Liver (tissue), 9 donors: ENCODE measurements around the gene PRAME. TPM values are rescaled to one million over a fixed set of nuclear protein-coding genes. Genes with fewer than 3 reads are reported as not detected.
A peak's percentile ranks its signal among the peaks of the same experiment; 100 is the strongest.

Experiments
- DNase-seq: peaks from one replicate; pipeline ENCODE4 v3.0.0-alpha.2; 2017; ENCODE audit warnings: low spot score
- H3K27ac ChIP-seq, 2 donors: one replicate each; pipeline ENCODE4 v1.7.0; 2013; ENCODE audit warnings: inconsistent platforms in 2 of 2, low read length in 2 of 2, control low read depth in 1 of 2, low read depth in 1 of 2, mild to moderate bottlenecking in 1 of 2
- H3K27me3 ChIP-seq, 4 donors: one replicate each; pipeline versions ENCODE4 v1.6.1 to v1.7.0; 2013; ENCODE audit warnings: low read length in 3 of 4, inconsistent platforms in 1 of 4, mild to moderate bottlenecking in 1 of 4, moderate library complexity in 1 of 4; ENCODE audit not compliant: control insufficient read depth in 4 of 4, insufficient read depth in 4 of 4
- H3K36me3 ChIP-seq, 4 donors: one replicate each; pipeline versions ENCODE4 v1.6.1 to v1.7.0; 2013; ENCODE audit warnings: low read length in 3 of 4, mild to moderate bottlenecking in 3 of 4, low read depth in 1 of 4, moderate library complexity in 1 of 4; ENCODE audit not compliant: control insufficient read depth in 4 of 4, insufficient read depth in 3 of 4
- H3K4me1 ChIP-seq, 4 donors: one replicate each; pipeline versions ENCODE4 v1.6.1 to v1.7.0; 2013; ENCODE audit warnings: low read length in 3 of 4, mild to moderate bottlenecking in 3 of 4, moderate library complexity in 1 of 4; ENCODE audit not compliant: control insufficient read depth in 4 of 4, insufficient read depth in 4 of 4
- H3K4me3 ChIP-seq, 3 donors: one replicate each; pipeline versions ENCODE4 v1.6.1 to v1.7.0; 2013; ENCODE audit warnings: low read length in 3 of 3, control low read depth in 1 of 3, low read depth in 1 of 3, mild to moderate bottlenecking in 1 of 3
- H3K9ac ChIP-seq, 2 donors: one replicate each; pipeline ENCODE4 v1.7.0; 2013; ENCODE audit warnings: low read length in 2 of 2, mild to moderate bottlenecking in 2 of 2, moderate library complexity in 2 of 2, control low read depth in 1 of 2, low read depth in 1 of 2
- H3K9me3 ChIP-seq, 4 donors: one replicate each; pipeline versions ENCODE4 v1.6.1 to v1.7.0; 2013; ENCODE audit warnings: low read length in 3 of 4; ENCODE audit not compliant: control insufficient read depth in 4 of 4
- CTCF ChIP-seq: fragments of 150-350 bp; IDR thresholded peaks from 2 replicates; pipeline ENCODE4 v1.5.1; 2017; ENCODE audit warnings: improper control_type of control experiment, low read depth, low read length; ENCODE audit not compliant: missing input control
- EGR1 ChIP-seq, 2 donors: IDR thresholded peaks; 2 replicates each; pipeline ENCODE4 v1.6.1; 2016 to 2018; ENCODE audit warnings: antibody characterized with exemption in 2 of 2, low read depth in 2 of 2
- FOXA1 ChIP-seq: IDR thresholded peaks from 2 replicates; pipeline ENCODE4 v1.6.1; 2016; ENCODE audit warnings: antibody characterized with exemption
- HNF4A ChIP-seq, 2 donors: conservative IDR thresholded peaks; 2 replicates each; pipeline ENCODE4 v1.6.1; 2016; ENCODE audit warnings: antibody characterized with exemption in 2 of 2, mild to moderate bottlenecking in 2 of 2
- RAD21 ChIP-seq, 2 donors: IDR thresholded peaks; 2 replicates each; pipeline ENCODE4 v1.6.1; 2016; ENCODE audit warnings: antibody characterized with exemption in 2 of 2, mild to moderate bottlenecking in 2 of 2
- REST ChIP-seq: IDR thresholded peaks from 2 replicates; pipeline ENCODE4 v1.6.1; 2016; ENCODE audit warnings: antibody characterized with exemption, mild to moderate bottlenecking
- RXRA ChIP-seq, 2 donors: IDR thresholded peaks; 2 replicates each; pipeline ENCODE4 v1.6.1; 2017 to 2018; ENCODE audit warnings: antibody characterized with exemption in 2 of 2, mild to moderate bottlenecking in 1 of 2
- SP1 ChIP-seq: IDR thresholded peaks from 2 replicates; pipeline ENCODE4 v1.6.1; 2018; ENCODE audit warnings: antibody characterized with exemption, mild to moderate bottlenecking
- WGBS: extraction: QIAGEN DNeasy Blood & Tissue Kit; methylation state at CpG from one replicate; pipeline ENCODE4 v1.1.7; 2013; 5-methylcytosine and 5-hydroxymethylcytosine counted together
- polyA plus RNA-seq, 2 donors: library from polyadenylated mRNA; stranded (reverse) in 1 of 2; unstranded in 1 of 2; fragments of 200-250 nt in 1 of 2; fragments of >200 nt in 1 of 2; fragmentation: Nextera tagmentation in 1 of 2; extraction: Ambion mirVana in 1 of 2; gene quantifications; one replicate each; pipeline versions ENCODE4 v1.2.1 to v1.2.3, GENCODE V29; 2013 to 2015
- total RNA-seq, 2 donors: library from RNA; depleted of rRNA; stranded (reverse); fragments of >200 nt; gene quantifications; one replicate each; pipeline ENCODE4 v1.2.3, GENCODE V29; 2014
- donor health status: healthy.
- donor health status: healthy.
- donor health status: healthy.
- donor health status: healthy.
- donor health status: healthy.

PRAME gene
- total and polyA plus RNA-seq, 4 donors, result not detected

- no peaks in the 10 kb centered on the region for H3K9me3 ChIP-seq
- DNase-seq, result no peak
- WGBS, result 75% methylated on average over 5 of the region's 5 CpGs
- no peaks in the 10 kb centered on the region for H3K36me3 ChIP-seq
- no peaks in the 10 kb centered on the region for H3K4me1 ChIP-seq
- no peak overlapping the region for H3K9ac ChIP-seq
- H3K27ac ChIP-seq, result no peak overlapping the region
- no peaks in the 10 kb centered on the region for H3K27me3 ChIP-seq
- no peak overlapping the region for H3K4me3 ChIP-seq
- TF ChIP-seq HNF4A (conservative IDR thresholded peaks at IDR 0.05), result no peak
- no peak for TF ChIP-seq RAD21 (IDR thresholded peaks at IDR 0.05)
- TF ChIP-seq SP1, result no peak
- TF ChIP-seq EGR1 (IDR thresholded peaks at IDR 0.05; ENCODE audit: low read depth in 2 of 2), result no peak
- no peak for TF ChIP-seq RXRA (IDR thresholded peaks at IDR 0.05)
- no peak for TF ChIP-seq FOXA1
- TF ChIP-seq REST, result no peak
These were observed 17.9 kb upstream of the PRAME start for GRCh38 chr22:22576989-22577427.

- no peaks in the 10 kb centered on the region for H3K4me1 ChIP-seq
- DNase-seq, result peak; percentile 57
- peaks cover 0 to 1% (median 0%) of the 10 kb centered on the region in 4 donors for H3K27me3 ChIP-seq
- H3K9me3 ChIP-seq, result no peaks in the 10 kb centered on the region
- no peaks in the 10 kb centered on the region for H3K36me3 ChIP-seq
- H3K4me3 ChIP-seq, result no peak overlapping the region
- WGBS, result 36% methylated on average over 8 of the region's 8 CpGs
- H3K27ac ChIP-seq, result no peak overlapping the region
- TF ChIP-seq RAD21 (IDR thresholded peaks at IDR 0.05), result peak; percentile 48 to 76
- no peak for TF ChIP-seq REST
- TF ChIP-seq CTCF, result peak; percentile 59
- no peak overlapping the region for H3K9ac ChIP-seq
These were observed 17.4 kb upstream of the PRAME start for GRCh38 chr22:22576244-22576988.
